H54 (cell line): ENCODE data around the gene DGAT2L6.

ENCODE experiments used
- DNase-seq: peaks from one replicate; pipeline ENCODE4 v3.0.0; 2011; ENCODE audit warnings: low spot score, mixed read lengths; ENCODE audit not compliant: insufficient read length
- FAIRE-seq: peaks from 3 replicates; lab custom pipeline; 2011; peaks lifted over from hg19 to GRCh38; lab: Jason Lieb, UNC
- POLR2A ChIP-seq: IDR thresholded peaks from 2 replicates; pipeline ENCODE4 v1.6.1; 2011; ENCODE audit warnings: low read depth, mild to moderate bottlenecking, low read length

DGAT2L6 gene

GRCh38 chrX:70176938-70177533, at the start of gene DGAT2L6:
Gene DGAT2L6, plus strand, starts transcription at chrX:70177483. Its CDS starts 100 bp downstream, at chrX:70177583.
- DNase-seq (no peak), FAIRE-seq (no peak)
- no peak for TF ChIP-seq POLR2A

GRCh38 chrX:70128071-70128470, 49.2 kb upstream of the DGAT2L6 start:
- FAIRE-seq (no peak), DNase-seq (no peak)
- TF ChIP-seq POLR2A, result no peak

- peak; percentile 18 for DNase-seq
- no peak for FAIRE-seq
- TF ChIP-seq POLR2A, result no peak
These were observed 47.5 kb upstream of the DGAT2L6 start for GRCh38 chrX:70129816-70130215.

- FAIRE-seq (no peak), DNase-seq (no peak)
- no peak for TF ChIP-seq POLR2A
These were observed 45.1 kb upstream of the DGAT2L6 start for GRCh38 chrX:70132224-70132623.

GRCh38 chrX:70132877-70133302, 44.4 kb upstream of the DGAT2L6 start:
- FAIRE-seq (no peak), DNase-seq (no peak)
- TF ChIP-seq POLR2A, result no peak

- FAIRE-seq (peak; percentile 76), DNase-seq (peak; percentile 73)
- 0 out of 2 replicates have a peak, but pooled peaks have one; percentile 14 for TF ChIP-seq POLR2A
These were observed 43.8 kb upstream of the DGAT2L6 start, which contains the start of gene IGBP1 for GRCh38 chrX:70133303-70134115. Gene IGBP1, plus strand, starts transcription at chrX:70133447. Its CDS starts 501 bp downstream, at chrX:70133948.

GRCh38 chrX:70134116-70134477, 43.2 kb upstream of the DGAT2L6 start:
- DNase-seq (no peak), FAIRE-seq (no peak)
- TF ChIP-seq POLR2A, result no peak

GRCh38 chrX:70138622-70139021, 38.7 kb upstream of the DGAT2L6 start:
- FAIRE-seq (no peak), DNase-seq (no peak)
- no peak for TF ChIP-seq POLR2A

GRCh38 chrX:70139736-70140135, 37.5 kb upstream of the DGAT2L6 start:
- no peak for FAIRE-seq
- no peak for DNase-seq

GRCh38 chrX:70141373-70141772, 35.9 kb upstream of the DGAT2L6 start:
- TF ChIP-seq POLR2A, result no peak
- no peak for DNase-seq
- FAIRE-seq, result no peak

More at GRCh38 chrX:70139736-70140135, 37.5 kb upstream of the DGAT2L6 start:
- TF ChIP-seq POLR2A, result no peak

- FAIRE-seq (peak; percentile 83), DNase-seq (peak; percentile 22)
- TF ChIP-seq POLR2A, result no peak
These were observed 10.4 kb upstream of the DGAT2L6 start for GRCh38 chrX:70166601-70167590.

- TF ChIP-seq POLR2A, result no peak
- DNase-seq (peak; percentile 47), FAIRE-seq (peak; percentile 33)
These were observed 8.8 kb upstream of the DGAT2L6 start for GRCh38 chrX:70168238-70169188.

GRCh38 chrX:70169281-70169680, 8.0 kb upstream of the DGAT2L6 start:
- no peak for TF ChIP-seq POLR2A
- DNase-seq, result no peak
- FAIRE-seq, result no peak
